Erythroblast (primary cell): ENCODE results near the gene YBX1.

Experiments used
- DNase-seq, 2 experiments: peaks; one replicate each; lab custom pipeline; 2025; lab: John Stamatoyannopoulos, UW
- GATA1 ChIP-seq: IDR thresholded peaks from 2 replicates; pipeline ENCODE4 v1.6.1; 2011; ENCODE audit warnings: low read depth, mild to moderate bottlenecking, control low read depth, low read length, moderate library complexity
- POLR2A ChIP-seq: IDR thresholded peaks from 2 replicates; pipeline ENCODE4 v1.6.1; 2011; ENCODE audit warnings: mild to moderate bottlenecking, low read length

The YBX1 gene

DNA sequence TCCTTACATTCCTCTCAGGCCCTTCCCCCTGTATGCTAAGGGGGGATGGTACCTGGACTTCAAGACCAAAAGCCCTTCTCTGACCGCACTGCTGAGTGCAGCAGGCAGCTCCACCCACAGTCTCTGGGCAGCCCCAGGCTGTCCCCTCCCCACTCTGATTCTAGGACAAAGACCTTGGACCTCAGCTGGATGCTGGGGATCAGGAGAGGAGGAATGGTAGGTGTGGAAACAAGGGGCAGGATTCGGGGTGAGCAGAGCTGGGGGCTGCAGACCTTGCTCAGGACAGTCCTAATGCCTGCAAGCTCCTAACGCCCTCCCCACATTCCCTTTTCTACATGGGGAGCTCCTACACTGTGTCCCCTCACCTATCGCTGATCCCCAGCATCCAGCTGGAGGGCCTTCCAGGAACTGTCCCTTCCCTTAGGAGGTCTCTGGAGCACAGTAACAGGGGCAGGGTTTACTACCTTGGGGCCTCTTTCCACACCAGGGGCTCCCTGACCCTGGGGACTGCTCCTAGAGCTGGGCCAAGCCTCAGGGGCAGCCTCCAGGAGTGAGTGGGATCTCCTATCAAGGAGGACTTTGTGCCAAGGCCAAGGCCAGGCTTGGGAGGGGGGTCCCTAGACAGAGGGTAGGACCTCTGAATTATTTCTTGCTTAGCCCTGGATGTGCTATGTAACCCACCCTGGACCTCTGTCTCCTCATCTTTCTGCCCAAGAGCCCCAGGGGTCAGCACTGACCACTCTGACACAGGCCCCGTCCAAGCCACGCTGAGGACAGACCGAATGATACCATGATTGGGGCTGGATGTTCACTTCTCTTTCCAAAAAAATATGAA is 52.2 kb downstream of the YBX1 start:
- no peak for DNase-seq
- TF ChIP-seq POLR2A = no peak
- no peak for TF ChIP-seq GATA1

DNA sequence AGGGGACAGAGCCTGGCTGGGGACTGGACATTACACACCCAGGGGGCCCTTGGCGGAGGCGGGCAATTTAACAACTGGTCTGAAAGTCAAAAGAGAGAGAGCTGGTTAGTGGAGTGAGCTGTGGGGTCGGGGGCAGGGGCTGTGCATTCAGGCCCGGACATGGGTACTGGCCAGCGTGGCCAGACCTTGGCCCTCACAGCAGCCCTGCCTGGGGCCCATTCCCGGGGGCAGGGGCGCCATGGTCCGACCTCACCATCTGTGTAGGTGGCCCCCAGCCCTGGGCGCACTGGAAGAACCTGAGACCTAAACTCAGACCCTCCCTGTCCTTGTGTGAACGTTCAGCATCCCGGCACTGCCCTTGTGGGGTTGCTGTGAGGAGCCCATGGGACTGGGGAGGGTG is 52.8 kb downstream of the YBX1 start:
- DNase-seq = no peak
- no peak for TF ChIP-seq GATA1
- no peak for TF ChIP-seq POLR2A

DNA sequence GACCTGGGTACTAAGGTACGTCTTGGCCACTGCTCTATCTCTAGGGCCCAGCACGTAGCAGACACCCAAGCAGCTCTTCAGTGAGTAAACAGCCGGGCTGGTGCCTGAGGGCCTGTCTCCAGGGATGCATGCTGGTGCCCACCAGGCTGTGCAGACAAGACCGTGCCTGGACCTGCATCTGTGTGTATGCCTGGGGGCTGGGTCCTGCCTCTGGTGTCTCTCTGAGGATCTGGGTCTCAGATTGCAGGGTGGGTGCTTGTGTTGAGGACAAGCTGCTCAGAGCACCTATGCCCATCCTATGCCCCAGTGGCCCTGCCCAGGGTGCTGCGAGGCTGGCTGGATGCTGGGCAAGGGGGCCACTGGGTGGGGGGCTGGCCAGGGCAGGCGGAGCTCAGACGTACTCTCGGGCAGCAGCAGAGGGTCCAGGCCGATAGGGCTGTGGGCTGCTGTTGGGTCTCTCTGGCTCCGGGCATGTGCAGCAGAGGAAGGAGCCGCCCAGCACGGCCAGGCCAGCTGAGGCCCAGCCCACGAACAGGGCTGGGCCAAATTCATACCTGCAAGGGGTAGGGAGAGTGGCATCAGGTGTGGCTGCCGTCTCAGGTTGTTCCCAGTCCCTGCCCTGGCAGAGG is 53.4 kb downstream of the YBX1 start:
- no peak for DNase-seq
- TF ChIP-seq POLR2A (no peak), GATA1 (no peak)

DNA sequence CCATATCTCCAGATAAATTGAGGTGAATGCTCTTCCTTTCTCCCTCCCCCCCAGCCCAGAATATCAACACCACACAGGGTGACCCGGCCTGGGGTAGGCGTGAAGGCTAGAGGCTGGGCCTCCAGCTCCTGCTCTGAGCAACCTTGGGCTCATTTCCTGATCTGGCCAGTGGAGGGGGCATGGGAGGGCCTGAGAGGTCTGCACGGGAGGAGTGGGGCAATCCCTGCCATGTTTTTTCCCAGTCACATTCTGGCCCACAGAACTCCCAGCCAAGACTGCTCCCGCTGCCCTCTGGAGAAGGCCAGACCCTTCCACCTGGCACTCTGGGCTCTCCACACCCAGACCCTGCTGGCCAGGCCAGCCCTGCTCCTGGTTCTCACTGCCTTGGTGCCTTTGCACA is 53.9 kb downstream of the YBX1 start:
- peak; percentile 45 to 62 for DNase-seq
- no peak for TF ChIP-seq GATA1

DNA sequence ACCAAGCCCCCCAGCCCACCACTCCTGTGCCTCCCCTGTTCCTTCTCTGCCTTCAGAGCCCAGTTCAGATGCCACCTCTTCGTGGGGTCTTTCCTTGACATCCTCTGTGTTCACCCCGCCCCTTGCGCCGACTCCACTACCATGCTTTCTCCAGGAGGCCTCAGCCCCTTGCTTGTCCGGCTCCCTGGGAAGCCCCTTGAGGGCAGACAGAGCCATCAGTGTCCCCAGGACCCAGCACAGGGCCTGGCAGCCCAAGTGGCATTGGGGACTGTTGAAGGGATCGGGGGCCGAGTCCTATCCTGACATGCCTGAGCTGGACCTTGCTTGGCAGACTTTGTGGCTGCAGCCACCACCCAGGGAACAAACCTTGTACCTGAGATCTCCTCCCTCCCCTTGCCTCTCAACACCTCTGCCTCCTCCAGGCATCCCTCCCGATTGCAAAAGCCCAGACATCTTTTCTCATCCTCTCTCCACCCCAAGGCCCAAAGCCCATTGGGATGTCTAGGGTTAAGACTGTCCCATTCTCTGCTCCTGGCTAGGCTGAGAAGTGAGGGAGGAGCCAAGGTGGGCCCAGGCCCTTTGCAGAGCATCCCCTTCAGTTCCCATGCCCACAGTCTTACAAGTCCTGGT is 54.5 kb downstream of the YBX1 start:
- no peak for DNase-seq
- no peak for TF ChIP-seq POLR2A
- no peak for TF ChIP-seq GATA1

DNA sequence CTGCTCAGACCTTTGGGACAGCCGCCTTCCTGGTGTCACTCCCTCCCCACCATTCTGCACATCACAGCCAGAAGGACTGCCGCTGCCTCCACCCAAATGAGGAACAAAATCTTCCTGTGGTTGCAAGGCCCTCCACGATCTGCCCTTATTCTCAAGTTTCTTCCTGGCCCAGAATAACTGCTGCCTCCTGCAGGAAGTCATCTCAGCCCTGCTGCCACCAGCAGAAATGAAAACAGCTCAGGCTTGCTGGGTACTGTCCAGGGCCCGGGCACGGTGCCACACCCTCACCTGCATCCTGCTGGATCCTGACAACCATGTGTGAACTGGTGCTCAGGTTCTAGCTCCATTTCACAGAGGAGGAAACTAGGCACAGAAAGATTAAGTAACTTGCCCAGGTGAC is 55.0 kb downstream of the YBX1 start:
- no peak for DNase-seq
- TF ChIP-seq GATA1 (no peak), POLR2A (no peak)

DNA sequence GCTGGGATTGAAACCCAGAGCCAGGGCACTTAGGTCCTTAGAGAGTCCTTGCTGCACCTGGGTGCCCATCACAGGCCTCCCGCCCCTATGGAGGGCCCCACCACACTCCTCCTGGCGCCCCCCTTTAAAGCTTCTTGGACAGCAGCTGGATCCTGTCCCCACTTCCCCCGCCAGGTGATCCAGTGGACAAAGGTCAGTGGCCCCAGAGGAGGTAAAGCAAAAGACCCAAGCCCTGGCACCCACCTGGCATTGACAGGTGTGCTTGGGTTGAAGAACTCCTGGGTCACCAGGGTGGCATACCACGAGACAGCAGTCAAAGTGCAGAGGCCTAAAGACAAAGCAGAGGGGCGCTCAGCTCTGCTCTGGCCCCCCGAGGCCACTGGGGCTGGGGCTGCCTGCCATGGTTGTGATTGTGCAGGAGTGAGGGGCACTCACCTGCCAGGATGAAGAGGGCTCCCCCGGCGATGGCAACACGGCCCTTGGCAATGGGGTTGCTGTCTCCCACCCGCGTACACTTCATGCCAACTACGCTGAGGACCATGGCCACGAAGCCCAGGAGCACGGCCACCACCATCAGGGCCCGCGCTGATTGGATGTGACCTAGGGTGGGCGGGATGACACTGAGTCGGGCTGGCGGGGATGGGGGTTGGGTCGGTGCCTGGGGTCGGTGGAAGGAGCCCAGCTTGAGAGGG is 55.9 kb downstream of the YBX1 start:
- DNase-seq = no peak
- no peak for TF ChIP-seq POLR2A
- TF ChIP-seq GATA1 = no peak

DNA sequence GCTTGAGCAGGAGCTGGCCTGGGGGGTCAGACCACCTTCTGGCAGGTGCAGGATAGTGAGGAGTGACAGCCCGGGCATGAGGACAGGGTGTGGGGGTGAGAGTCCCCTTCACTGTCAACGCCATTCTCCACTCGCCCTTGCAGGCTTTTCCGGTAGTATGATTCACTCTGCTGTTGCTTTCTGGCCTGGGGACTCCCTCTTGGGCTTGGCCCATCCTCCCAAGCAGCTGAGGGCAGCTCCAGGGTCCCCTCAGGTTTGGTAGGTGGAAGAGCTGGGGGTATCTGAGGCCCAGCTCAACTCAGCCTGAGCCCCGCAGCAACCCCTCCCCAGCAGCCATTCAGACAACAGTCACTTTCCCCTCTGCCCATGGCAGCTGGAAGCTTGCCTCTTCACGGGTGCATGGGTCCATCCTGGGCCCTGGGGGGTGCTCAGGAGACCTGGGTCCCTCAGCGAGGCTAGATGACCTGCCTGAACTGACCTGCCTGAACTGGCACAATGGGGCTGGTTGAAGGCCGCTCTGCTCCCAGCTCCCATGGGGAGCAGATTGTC is 56.5 kb downstream of the YBX1 start:
- DNase-seq = no peak
- TF ChIP-seq GATA1 (no peak), POLR2A (no peak)

DNA sequence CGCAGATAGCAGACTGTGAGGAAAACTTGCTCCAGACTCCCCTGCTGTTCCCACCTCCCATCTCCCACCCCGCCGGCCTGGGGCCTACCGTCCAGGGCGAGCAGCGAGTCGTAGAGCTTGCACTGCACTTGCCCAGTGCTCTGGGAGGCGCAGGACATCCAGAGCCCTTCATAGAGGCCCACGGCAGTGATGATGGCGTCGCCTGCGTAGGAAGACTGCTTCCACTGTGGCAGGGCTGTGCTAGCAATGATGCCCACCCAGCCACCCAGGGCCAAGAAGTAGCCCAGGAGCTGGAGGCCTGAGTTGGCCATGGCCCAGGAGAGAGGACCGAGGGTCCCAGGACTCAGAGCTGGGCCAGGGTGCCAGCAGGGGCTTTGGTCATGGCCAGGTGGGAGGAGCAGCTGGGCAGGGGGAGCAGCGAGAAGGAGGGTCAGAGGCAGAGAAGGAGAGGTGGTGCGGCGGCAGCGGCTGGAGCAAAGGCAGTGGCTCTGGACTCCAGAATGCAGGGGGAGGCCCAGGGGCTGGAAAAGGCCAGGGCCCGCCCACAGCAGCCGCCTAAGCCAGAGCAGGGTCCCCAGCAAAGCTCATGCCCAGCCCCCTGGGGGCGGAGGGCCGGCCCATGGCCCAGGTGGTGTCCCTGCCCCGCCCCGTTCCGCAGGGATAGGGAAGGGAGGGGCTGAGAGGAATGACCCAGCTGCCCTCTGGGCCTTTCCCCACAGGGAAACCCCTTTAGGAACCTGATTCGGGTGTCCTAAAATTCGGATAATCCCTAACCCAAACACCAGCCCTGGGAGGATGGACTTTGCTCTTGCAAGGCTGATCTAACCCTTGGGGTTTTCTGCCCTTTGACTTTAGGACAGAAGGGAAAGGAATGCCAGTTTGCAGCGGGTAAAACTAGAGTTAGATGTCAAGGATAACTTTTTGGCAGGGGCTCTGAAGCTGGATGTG is 57.8 kb downstream of the YBX1 start, which contains the start of gene CLDN19:
CLDN19 (minus strand) TSS at position 484 of the 948 bp plus-strand sequence; CDS start at position 311, 173 bp downstream.
- no peak for TF ChIP-seq POLR2A
- TF ChIP-seq GATA1 = no peak
- DNase-seq = no peak

DNA sequence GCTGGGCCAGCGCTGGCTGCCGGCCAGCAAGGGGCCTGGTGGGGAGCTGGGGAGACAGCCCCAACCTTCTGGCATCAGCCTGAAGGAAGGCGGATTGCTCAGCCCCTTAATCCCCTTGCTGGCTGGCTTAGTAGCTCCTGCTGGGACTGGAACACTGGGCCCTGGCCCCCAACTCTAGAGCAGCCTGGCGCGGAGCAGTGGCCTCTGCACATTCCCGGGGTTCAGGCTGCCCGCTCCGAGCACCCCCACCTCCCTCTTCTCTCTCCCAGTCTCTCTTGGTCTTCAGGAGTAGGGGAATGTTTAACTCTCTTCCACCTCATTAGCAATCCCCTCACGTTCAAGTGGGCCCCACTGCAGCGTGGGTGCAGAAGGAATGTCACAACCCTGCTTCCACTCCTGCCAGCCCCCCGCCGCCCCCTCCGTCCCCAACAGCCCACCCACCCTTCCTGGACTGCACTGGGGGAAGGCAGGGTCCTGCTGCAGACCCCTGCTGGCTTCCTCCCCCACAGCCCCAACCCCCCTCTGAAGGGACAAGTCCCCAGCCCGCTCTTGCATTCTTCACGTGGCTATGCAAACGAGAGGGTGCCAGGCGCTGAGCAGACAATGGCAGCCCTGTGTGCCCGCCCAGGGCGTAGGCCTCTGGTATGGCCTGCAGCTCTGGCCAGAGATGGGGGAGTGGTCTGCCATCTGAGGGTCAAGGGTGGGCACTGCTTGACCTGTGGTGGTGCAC is 58.8 kb downstream of the YBX1 start:
- no peak for DNase-seq
- TF ChIP-seq POLR2A (no peak), GATA1 (no peak)

DNA sequence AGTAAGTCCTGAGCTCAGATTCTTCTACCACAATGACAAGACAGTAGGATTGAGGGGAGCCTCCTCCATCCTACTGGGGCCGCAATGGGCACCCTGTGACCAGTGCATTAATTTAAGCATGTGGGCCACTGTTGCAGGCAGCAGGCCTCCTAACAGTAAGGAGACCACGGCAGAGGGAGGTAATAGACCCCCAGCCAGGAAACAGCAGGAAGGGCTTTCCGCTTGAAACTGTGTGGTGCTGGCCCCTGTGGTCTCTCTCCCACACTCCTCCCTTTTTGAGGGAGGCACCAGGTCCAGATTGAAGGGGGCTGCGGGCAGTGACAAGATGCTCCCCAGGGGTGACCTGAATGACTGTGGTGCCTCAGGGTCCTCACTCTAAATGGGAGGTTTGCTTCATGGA is 59.5 kb downstream of the YBX1 start:
- no peak for TF ChIP-seq POLR2A
- no peak for TF ChIP-seq GATA1
- no peak for DNase-seq

DNA sequence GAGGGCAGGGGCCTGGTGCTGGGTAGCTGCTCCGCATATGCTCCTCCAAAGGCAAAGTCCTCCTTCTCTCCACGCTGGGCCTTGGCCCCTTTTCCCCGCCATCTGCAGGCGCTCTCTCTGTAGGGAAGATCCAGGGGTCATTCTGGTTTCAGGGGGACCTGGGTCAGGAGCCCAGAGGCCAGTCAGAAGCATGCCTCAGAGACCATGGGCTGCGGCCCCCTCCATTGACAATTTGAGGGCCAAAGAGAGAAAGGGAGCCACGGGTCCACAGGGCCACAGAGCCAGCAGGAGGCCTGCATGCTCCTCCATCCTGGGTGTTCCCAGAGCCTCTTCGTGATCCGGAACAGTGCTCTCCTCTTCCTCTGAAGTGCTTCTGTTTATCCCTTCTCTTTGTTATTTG is 59.9 kb downstream of the YBX1 start:
- no peak for TF ChIP-seq POLR2A
- TF ChIP-seq GATA1 = no peak
- DNase-seq = no peak
